ENCODE results near the gene CDH24. TPM values are rescaled to one million over a fixed set of nuclear protein-coding genes. Genes with fewer than 3 reads are reported as not detected.
A peak's percentile ranks its signal among the peaks of the same experiment; 100 is the strongest.

The CDH24 gene
- total and polyA plus RNA-seq, 2 of the 13 experiments (the other 11 are each of a cell fraction or from before 2014, with no cell fraction given), result 0.69 to 0.99 TPM

DNA sequence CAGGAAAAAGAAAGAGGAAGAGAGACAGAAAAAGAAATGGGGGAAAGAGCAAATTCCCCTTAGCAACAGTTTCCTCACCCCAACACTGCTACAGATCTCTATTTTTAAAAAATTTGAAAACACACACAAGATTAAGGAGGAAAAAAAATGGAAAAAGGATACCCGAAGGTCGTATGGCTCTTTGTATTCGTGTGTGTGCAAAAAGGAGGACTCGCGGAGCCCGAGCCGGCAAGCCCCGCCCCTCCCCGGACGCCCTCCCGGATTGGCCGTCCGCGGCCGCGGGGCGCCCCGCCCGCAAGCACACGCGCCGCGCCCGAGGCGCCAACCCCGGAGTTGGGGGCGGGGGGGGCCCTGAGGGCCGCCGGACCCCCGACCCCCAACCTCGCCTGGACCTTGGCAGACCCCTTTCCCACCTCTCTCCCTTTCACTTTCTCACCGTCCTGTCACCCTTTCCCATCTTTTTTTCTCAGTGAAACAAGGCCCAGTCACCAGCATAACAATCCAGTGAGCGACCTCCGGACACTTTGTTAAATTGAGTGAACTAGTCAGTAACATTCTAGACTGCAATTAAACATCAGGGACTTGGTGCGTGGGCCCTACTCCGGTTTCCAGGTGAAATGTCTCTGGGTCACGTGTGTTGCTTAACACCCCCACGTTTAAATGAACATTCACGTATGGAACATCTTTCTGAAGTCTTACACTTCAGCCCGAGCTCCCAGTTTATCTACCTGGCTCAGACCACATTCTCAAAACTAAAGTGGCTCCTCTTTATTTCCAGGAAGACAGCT is 47.2 kb downstream of the CDH24 start, which contains the start of gene C14orf93 (continued):
- no peak for TF ChIP-seq ZNF775 (CRISPR knock-in tag; IDR thresholded peaks at IDR 0.05; ENCODE audit: borderline replicate concordance)
- no peak for TF ChIP-seq SP1 (IDR thresholded peaks at IDR 0.05)
- peak; percentile 72; the same call in 1 of the 2 replicates for TF ChIP-seq SP1 (CRISPR knock-in tag; IDR thresholded peaks at IDR 0.05)
- TF ChIP-seq, protein P1, sequence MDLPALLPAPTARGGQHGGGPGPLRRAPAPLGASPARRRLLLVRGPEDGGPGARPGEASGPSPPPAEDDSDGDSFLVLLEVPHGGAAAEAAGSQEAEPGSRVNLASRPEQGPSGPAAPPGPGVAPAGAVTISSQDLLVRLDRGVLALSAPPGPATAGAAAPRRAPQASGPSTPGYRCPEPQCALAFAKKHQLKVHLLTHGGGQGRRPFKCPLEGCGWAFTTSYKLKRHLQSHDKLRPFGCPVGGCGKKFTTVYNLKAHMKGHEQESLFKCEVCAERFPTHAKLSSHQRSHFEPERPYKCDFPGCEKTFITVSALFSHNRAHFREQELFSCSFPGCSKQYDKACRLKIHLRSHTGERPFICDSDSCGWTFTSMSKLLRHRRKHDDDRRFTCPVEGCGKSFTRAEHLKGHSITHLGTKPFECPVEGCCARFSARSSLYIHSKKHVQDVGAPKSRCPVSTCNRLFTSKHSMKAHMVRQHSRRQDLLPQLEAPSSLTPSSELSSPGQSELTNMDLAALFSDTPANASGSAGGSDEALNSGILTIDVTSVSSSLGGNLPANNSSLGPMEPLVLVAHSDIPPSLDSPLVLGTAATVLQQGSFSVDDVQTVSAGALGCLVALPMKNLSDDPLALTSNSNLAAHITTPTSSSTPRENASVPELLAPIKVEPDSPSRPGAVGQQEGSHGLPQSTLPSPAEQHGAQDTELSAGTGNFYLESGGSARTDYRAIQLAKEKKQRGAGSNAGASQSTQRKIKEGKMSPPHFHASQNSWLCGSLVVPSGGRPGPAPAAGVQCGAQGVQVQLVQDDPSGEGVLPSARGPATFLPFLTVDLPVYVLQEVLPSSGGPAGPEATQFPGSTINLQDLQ (CRISPR knock-in tag; IDR thresholded peaks at IDR 0.05), result no peak
- no peak for TF ChIP-seq CCAR2 (optimal IDR thresholded peaks at IDR 0.05; ENCODE audit: low read depth, low read length)
- peak; percentile 35 for TF ChIP-seq HNF4A (CRISPR knock-in tag; IDR thresholded peaks at IDR 0.05)
- TF ChIP-seq, protein P2, sequence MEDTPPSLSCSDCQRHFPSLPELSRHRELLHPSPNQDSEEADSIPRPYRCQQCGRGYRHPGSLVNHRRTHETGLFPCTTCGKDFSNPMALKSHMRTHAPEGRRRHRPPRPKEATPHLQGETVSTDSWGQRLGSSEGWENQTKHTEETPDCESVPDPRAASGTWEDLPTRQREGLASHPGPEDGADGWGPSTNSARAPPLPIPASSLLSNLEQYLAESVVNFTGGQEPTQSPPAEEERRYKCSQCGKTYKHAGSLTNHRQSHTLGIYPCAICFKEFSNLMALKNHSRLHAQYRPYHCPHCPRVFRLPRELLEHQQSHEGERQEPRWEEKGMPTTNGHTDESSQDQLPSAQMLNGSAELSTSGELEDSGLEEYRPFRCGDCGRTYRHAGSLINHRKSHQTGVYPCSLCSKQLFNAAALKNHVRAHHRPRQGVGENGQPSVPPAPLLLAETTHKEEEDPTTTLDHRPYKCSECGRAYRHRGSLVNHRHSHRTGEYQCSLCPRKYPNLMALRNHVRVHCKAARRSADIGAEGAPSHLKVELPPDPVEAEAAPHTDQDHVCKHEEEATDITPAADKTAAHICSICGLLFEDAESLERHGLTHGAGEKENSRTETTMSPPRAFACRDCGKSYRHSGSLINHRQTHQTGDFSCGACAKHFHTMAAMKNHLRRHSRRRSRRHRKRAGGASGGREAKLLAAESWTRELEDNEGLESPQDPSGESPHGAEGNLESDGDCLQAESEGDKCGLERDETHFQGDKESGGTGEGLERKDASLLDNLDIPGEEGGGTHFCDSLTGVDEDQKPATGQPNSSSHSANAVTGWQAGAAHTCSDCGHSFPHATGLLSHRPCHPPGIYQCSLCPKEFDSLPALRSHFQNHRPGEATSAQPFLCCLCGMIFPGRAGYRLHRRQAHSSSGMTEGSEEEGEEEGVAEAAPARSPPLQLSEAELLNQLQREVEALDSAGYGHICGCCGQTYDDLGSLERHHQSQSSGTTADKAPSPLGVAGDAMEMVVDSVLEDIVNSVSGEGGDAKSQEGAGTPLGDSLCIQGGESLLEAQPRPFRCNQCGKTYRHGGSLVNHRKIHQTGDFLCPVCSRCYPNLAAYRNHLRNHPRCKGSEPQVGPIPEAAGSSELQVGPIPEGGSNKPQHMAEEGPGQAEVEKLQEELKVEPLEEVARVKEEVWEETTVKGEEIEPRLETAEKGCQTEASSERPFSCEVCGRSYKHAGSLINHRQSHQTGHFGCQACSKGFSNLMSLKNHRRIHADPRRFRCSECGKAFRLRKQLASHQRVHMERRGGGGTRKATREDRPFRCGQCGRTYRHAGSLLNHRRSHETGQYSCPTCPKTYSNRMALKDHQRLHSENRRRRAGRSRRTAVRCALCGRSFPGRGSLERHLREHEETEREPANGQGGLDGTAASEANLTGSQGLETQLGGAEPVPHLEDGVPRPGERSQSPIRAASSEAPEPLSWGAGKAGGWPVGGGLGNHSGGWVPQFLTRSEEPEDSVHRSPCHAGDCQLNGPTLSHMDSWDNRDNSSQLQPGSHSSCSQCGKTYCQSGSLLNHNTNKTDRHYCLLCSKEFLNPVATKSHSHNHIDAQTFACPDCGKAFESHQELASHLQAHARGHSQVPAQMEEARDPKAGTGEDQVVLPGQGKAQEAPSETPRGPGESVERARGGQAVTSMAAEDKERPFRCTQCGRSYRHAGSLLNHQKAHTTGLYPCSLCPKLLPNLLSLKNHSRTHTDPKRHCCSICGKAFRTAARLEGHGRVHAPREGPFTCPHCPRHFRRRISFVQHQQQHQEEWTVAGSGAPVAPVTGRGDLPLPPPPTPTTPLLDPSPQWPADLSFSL (CRISPR knock-in tag; IDR thresholded peaks at IDR 0.05), result no peak
- no peak for TF ChIP-seq ZNF747 (CRISPR knock-in tag; IDR thresholded peaks at IDR 0.05; ENCODE audit: borderline replicate concordance)
- no peak for TF ChIP-seq HDAC6 (IDR thresholded peaks at IDR 0.05; ENCODE audit: low read depth, low read length)
- TF ChIP-seq, protein P3, sequence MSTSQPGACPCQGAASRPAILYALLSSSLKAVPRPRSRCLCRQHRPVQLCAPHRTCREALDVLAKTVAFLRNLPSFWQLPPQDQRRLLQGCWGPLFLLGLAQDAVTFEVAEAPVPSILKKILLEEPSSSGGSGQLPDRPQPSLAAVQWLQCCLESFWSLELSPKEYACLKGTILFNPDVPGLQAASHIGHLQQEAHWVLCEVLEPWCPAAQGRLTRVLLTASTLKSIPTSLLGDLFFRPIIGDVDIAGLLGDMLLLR (CRISPR knock-in tag; IDR thresholded peaks at IDR 0.05), result peak; percentile 76
- TF ChIP-seq, protein P4, sequence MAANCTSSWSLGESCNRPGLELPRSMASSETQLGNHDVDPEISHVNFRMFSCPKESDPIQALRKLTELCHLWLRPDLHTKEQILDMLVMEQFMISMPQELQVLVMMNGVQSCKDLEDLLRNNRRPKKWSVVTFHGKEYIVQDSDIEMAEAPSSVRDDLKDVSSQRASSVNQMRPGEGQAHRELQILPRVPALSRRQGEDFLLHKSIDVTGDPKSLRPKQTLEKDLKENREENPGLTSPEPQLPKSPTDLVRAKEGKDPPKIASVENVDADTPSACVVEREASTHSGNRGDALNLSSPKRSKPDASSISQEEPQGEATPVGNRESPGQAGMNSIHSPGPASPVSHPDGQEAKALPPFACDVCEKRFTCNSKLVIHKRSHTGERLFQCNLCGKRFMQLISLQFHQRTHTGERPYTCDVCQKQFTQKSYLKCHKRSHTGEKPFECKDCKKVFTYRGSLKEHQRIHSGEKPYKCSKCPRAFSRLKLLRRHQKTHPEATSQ (CRISPR knock-in tag; IDR thresholded peaks at IDR 0.05; ENCODE audit: borderline replicate concordance), result no peak; the same call in 1 of the 2 replicates
- TF ChIP-seq RFX3 (CRISPR knock-in tag; IDR thresholded peaks at IDR 0.05), result no peak
- peak; percentile 78; the same call in 1 of the 2 replicates for TF ChIP-seq ZNF33A (CRISPR knock-in tag; IDR thresholded peaks at IDR 0.05; ENCODE audit: borderline replicate concordance)
- no peak for TF ChIP-seq ZNF260 (CRISPR knock-in tag; IDR thresholded peaks at IDR 0.05; ENCODE audit: borderline replicate concordance, low read depth)
- peak; percentile 28; the same call in 1 of the 2 replicates for TF ChIP-seq GLI4 (CRISPR knock-in tag; IDR thresholded peaks at IDR 0.05; ENCODE audit: borderline replicate concordance)
- peak; percentile 12; the same call in 1 of the 2 replicates for TF ChIP-seq SOX5 (CRISPR knock-in tag; IDR thresholded peaks at IDR 0.05; ENCODE audit: borderline replicate concordance)
- no peak for TF ChIP-seq ZNF180 (CRISPR knock-in tag; IDR thresholded peaks at IDR 0.05; ENCODE audit: borderline replicate concordance, low read depth)
- TF ChIP-seq POLR2A (IDR thresholded peaks at IDR 0.05; ENCODE audit: insufficient read depth in 1 of 2, low read depth in 2 of 2, low read length in 2 of 2), result peak; percentile 71 to 73
